ENCODE results near the gene BOC. TPM values are rescaled to one million over a fixed set of nuclear protein-coding genes. Genes with fewer than 3 reads are reported as not detected.

BOC gene
- total and polyA plus RNA-seq, 2 donors (not counting 3 experiments of a cell fraction or from before 2014, with no cell fraction given), result 0.07 TPM; not detected in 1

DNA sequence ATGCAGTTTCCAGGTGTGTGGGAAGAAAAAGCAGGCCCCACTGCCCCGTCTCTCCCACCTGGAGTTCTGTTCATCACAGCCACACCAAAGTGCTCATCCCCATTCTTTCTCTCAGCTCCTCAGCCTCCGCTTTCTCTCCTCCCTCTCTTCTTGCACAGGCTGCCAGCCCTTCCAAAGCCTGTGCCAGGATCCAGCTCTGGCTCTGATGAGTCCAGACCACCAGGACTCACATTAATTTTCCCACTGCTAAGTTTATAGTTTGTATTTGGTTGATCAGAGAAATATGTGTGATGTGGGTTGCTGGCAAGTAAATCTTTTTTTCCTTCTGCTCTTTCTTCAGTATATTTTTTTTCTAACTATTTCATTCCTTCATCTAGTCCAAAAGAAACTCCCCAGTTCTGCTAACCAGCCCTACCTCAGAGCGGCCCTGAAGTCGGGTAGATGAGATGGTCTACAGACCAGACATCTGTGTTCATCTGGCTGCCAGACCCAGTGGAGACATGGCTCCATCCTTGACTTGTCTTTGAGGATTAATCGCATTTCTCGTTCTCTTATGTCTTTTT is 49.8 kb downstream of the BOC start:
- H3K27me3 ChIP-seq (ENCODE audit: control insufficient read depth in 2 of 2, insufficient read depth in 2 of 2, low read length in 2 of 2), result peaks cover 0 to 2% of the 10 kb centered on the region in 2 experiments
- no peak for TF ChIP-seq POLR2A (IDR thresholded peaks at IDR 0.05; ENCODE audit: low read depth, low read length)
- TF ChIP-seq, protein P1, sequence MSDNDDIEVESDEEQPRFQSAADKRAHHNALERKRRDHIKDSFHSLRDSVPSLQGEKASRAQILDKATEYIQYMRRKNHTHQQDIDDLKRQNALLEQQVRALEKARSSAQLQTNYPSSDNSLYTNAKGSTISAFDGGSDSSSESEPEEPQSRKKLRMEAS (IDR thresholded peaks at IDR 0.05; ENCODE audit: insufficient read depth, insufficient read length), result no peak
- no peak for TF ChIP-seq POLR2AphosphoS5 (IDR thresholded peaks at IDR 0.05; ENCODE audit: insufficient read depth, low read depth, low read length)
- TF ChIP-seq FOS (IDR thresholded peaks at IDR 0.05; ENCODE audit: borderline replicate concordance, insufficient read depth, low read length), result no peak
- TF ChIP-seq MYC (IDR thresholded peaks at IDR 0.05; ENCODE audit: low read depth, low read length), result no peak
- TF ChIP-seq, protein P2, sequence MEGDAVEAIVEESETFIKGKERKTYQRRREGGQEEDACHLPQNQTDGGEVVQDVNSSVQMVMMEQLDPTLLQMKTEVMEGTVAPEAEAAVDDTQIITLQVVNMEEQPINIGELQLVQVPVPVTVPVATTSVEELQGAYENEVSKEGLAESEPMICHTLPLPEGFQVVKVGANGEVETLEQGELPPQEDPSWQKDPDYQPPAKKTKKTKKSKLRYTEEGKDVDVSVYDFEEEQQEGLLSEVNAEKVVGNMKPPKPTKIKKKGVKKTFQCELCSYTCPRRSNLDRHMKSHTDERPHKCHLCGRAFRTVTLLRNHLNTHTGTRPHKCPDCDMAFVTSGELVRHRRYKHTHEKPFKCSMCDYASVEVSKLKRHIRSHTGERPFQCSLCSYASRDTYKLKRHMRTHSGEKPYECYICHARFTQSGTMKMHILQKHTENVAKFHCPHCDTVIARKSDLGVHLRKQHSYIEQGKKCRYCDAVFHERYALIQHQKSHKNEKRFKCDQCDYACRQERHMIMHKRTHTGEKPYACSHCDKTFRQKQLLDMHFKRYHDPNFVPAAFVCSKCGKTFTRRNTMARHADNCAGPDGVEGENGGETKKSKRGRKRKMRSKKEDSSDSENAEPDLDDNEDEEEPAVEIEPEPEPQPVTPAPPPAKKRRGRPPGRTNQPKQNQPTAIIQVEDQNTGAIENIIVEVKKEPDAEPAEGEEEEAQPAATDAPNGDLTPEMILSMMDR (IDR thresholded peaks at IDR 0.05; ENCODE audit: extremely low read depth in 1 of 2, insufficient read depth in 1 of 2, low read depth in 1 of 2, low read length in 2 of 2), result no peak
- TF ChIP-seq EZH2 (IDR thresholded peaks at IDR 0.05; ENCODE audit: borderline replicate concordance, low read depth, low read length, severe bottlenecking), result no peak
- intact Hi-C loops (cut with micrococcal nuclease) (no loop called here), dilution Hi-C loops (cut with MboI; ENCODE audit: extremely low pct_ligation_motif_present, low sequenced_read_pairs) (no loop called here)
- H3K27ac ChIP-seq (ENCODE audit: insufficient read depth, low read depth, low read length), result no peak overlapping the region
- H3K9me3 ChIP-seq (replicated peaks; ENCODE audit: control insufficient read depth, insufficient read depth, low read length), result no peaks in the 10 kb centered on the region
- no peak for FAIRE-seq
- H3K4me3 ChIP-seq (replicated peaks in 1 of 3; ENCODE audit: insufficient read depth in 1 of 3, low read depth in 1 of 3, low read length in 3 of 3), result no peak overlapping the region
- H4K20me1 ChIP-seq (replicated peaks; ENCODE audit: control insufficient read depth, extremely low read depth, insufficient read depth, low read length), result no peaks in the 10 kb centered on the region
- no peak overlapping the region for H3K9ac ChIP-seq (replicated peaks; ENCODE audit: extremely low read depth, insufficient read depth, low read length)
- H3K36me3 ChIP-seq (ENCODE audit: control insufficient read depth in 2 of 2, extremely low read depth in 1 of 2, insufficient read depth in 2 of 2, low read length in 2 of 2), result no peaks in the 10 kb centered on the region
- H3K4me2 ChIP-seq (ENCODE audit: insufficient read depth, low read length), result no peak overlapping the region
- POLR2A ChIA-PET, result no interaction called here
- no peaks in the 10 kb centered on the region for H3K79me2 ChIP-seq (ENCODE audit: control insufficient read depth, insufficient read depth, low read length)
- H3K9me1 ChIP-seq (replicated peaks; ENCODE audit: control insufficient read depth, extremely low read depth, insufficient read depth, low read length), result no peaks in the 10 kb centered on the region
- BruUV-seq (replicated peaks), result no TSS peak
- no peak for DNase-seq (ENCODE audit: low read depth, low spot score)
- no peak overlapping the region for H2AFZ ChIP-seq (ENCODE audit: low read depth, low read length)
- no peaks in the 10 kb centered on the region for H3K4me1 ChIP-seq (ENCODE audit: control insufficient read depth, extremely low read depth, insufficient read depth, low read length)
- CTCF ChIA-PET, result interaction anchor here (1.1 kb wide), 1 partner anchor 27 kb away, joined by 4 read pairs; no protein-coding TSS in a partner anchor

All from endothelial cell of umbilical vein (primary cell).